Body of pancreas (tissue), 4 donors: ENCODE measurements around the gene RBM23. TPM values are rescaled to one million over a fixed set of nuclear protein-coding genes. Genes with fewer than 3 reads are reported as not detected.
"Not testable (repeated sequence)": the region's sequence is repeated elsewhere in the genome, so short reads cannot be mapped to it uniquely, and the experiment has no call there.

Experiments used
- ATAC-seq: fragments of 150-250 bp; one replicate; pipeline ENCODE4 v1.9.1; 2016
- DNase-seq, 4 donors: peaks; one replicate each; pipeline ENCODE4 v3.0.0-alpha.2; 2019
- H3K27ac ChIP-seq, 4 donors: fragments of 200-600 bp; sonication (generic); 1 replicate in 3 of 4; 2 replicates in 1 of 4; pipeline versions ENCODE4 v1.5.1 to v1.6.1; 2016 to 2019; ENCODE audit warnings: mild to moderate bottlenecking in 1 of 4, mixed read lengths in 1 of 4, moderate library complexity in 1 of 4
- H3K27me3 ChIP-seq, 2 donors: fragments of 200-600 bp; sonication (generic); one replicate each; pipeline ENCODE4 v1.6.0; 2016; ENCODE audit warnings: mild to moderate bottlenecking in 1 of 2
- H3K36me3 ChIP-seq, 2 donors: fragments of 200-600 bp; sonication (generic); replicated peaks in 1 of 2; 2 replicates each; pipeline ENCODE4 v1.5.1; 2016; ENCODE audit warnings: low read depth in 2 of 2; ENCODE audit not compliant: insufficient read depth in 1 of 2
- H3K4me1 ChIP-seq: fragments of 200-600 bp; sonication (generic); one replicate; pipeline ENCODE4 v1.6.0; 2016
- H3K4me3 ChIP-seq, 2 donors: fragments of 200-600 bp; sonication (generic); 1 replicate in 1 of 2; 2 replicates in 1 of 2; pipeline ENCODE4 v1.5.1; 2016 to 2019
- H3K9me3 ChIP-seq, 3 donors: fragments of 200-600 bp; sonication (generic); 1 replicate in 2 of 3; 2 replicates in 1 of 3; pipeline ENCODE4 v1.5.1; 2016
- POLR2A ChIP-seq, 3 donors: fragments of 450-650 bp; IDR thresholded peaks; one replicate each; pipeline ENCODE4 v1.6.1; 2016; ENCODE audit warnings: antibody characterized with exemption in 3 of 3, mild to moderate bottlenecking in 2 of 3
- WGBS, 2 donors: methylation state at CpG; one replicate each; pipeline ENCODE4 v1.1.5; 2017; 5-methylcytosine and 5-hydroxymethylcytosine counted together
- intact Hi-C: fragments of 100-400 bp; cut with DNase I; formaldehyde crosslinking; loops from one replicate; pipeline ENCODE4 v1.15.1; 2023
- total RNA-seq, 2 donors: library from RNA; depleted of rRNA; stranded (reverse); fragments of >200 nt; gene quantifications; one replicate each; pipeline ENCODE4 v1.1.0, GENCODE V29; 2016
- TF ChIP-seq, protein P1 (sequence below), 7 experiments: fragments of 450-650 bp in 4 of 7; fragments of 200-600 bp in 3 of 7; sonication (generic) in 3 of 7; IDR thresholded peaks; one replicate each; pipeline ENCODE4 v1.5.1; 2016 to 2019; ENCODE audit warnings: antibody characterized with exemption in 7 of 7

The RBM23 gene
- total RNA-seq, 2 donors from 2014 or later: 39.4 to 219 TPM

- ATAC-seq (no peak), DNase-seq (no peak)
- H3K4me3 ChIP-seq: peak overlapping the region in 1 of 2 donors; percentile 47
- H3K9me3 ChIP-seq: no peaks in the 10 kb centered on the region
- TF ChIP-seq, protein P1, sequence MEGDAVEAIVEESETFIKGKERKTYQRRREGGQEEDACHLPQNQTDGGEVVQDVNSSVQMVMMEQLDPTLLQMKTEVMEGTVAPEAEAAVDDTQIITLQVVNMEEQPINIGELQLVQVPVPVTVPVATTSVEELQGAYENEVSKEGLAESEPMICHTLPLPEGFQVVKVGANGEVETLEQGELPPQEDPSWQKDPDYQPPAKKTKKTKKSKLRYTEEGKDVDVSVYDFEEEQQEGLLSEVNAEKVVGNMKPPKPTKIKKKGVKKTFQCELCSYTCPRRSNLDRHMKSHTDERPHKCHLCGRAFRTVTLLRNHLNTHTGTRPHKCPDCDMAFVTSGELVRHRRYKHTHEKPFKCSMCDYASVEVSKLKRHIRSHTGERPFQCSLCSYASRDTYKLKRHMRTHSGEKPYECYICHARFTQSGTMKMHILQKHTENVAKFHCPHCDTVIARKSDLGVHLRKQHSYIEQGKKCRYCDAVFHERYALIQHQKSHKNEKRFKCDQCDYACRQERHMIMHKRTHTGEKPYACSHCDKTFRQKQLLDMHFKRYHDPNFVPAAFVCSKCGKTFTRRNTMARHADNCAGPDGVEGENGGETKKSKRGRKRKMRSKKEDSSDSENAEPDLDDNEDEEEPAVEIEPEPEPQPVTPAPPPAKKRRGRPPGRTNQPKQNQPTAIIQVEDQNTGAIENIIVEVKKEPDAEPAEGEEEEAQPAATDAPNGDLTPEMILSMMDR (IDR thresholded peaks at IDR 0.05): no peak
- no peak for TF ChIP-seq POLR2A (IDR thresholded peaks at IDR 0.05)
- WGBS, 2 donors: 6 to 13% methylated on average over 19 of the region's 19 CpGs
- H3K4me1 ChIP-seq: peaks cover 16% of the 10 kb centered on the region
- H3K27me3 ChIP-seq: no peaks in the 10 kb centered on the region
- H3K36me3 ChIP-seq: no peaks in the 10 kb centered on the region
- intact Hi-C loops: no loop called here
- H3K27ac ChIP-seq: peak overlapping the region; percentile 77 to 95 (median 90)
These were observed 37.0 kb upstream of the RBM23 start for GRCh38 chr14:22955702-22956569.

DNA sequence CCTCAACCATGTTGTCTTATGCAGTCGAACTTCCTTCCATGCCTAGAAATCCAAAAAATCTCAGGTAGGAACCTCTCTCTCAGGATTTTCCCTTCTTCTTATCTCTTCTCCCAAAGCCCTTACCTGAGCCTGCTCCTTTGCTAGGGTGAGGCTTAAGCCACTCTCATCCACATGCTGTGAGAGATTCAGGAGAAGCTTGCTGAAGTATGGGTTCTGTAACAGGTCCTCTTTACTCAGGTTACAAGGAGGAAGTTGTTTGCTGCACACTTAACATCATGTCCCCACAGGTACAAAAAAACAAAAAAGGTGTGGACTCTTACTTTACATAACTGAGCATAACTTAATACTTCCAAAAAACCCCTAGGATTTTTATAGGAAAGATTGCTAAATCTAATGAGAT is 33.5 kb upstream of the RBM23 start:
- Histone ChIP-seq H3K4me3 (no peak overlapping the region), H3K36me3 (peaks cover 0 to 6% of the 10 kb centered on the region in 2 donors), H3K9me3 (no peaks in the 10 kb centered on the region), H3K4me1 (peaks cover 13% of the 10 kb centered on the region), H3K27me3 (no peaks in the 10 kb centered on the region), H3K27ac (no peak overlapping the region)
- ATAC-seq (no peak), DNase-seq (no peak)
- WGBS, 2 donors: 89 to 94% methylated on average over 1 of the region's 1 CpG
- TF ChIP-seq POLR2A (IDR thresholded peaks at IDR 0.05): no peak
- TF ChIP-seq, protein P1 (IDR thresholded peaks at IDR 0.05): no peak
- intact Hi-C loops: no loop called here

DNA sequence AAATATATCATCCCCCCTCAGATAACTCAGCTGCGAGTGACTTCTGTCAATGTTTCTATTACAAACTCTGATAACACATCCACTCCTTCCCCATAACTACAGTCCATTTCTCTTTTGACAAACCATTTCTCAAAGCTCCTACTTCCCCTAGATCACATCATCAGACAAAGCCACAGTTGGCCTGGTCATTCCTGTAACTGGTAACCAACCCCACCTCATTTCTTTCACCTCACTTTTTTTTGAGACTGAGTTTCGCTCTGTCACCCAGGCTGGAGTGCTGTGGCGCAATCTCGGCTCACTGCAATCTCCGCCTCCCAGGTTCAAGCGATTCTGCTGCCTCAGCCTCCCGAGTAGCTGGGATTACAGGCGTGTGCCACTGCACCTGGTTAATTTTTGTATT is 32.8 kb upstream of the RBM23 start:
- WGBS, 2 donors: 69 to 87% methylated on average over 8 of the region's 8 CpGs
- DNase-seq, ATAC-seq, intact Hi-C loops, H3K27me3 ChIP-seq, H3K27ac ChIP-seq, H3K9me3 ChIP-seq, H3K4me3 ChIP-seq: not testable (repeated sequence)
- Histone ChIP-seq H3K4me1 (peaks cover 10% of the 10 kb centered on the region), H3K36me3 (peaks cover 0 to 12% of the 10 kb centered on the region in 2 donors)

DNA sequence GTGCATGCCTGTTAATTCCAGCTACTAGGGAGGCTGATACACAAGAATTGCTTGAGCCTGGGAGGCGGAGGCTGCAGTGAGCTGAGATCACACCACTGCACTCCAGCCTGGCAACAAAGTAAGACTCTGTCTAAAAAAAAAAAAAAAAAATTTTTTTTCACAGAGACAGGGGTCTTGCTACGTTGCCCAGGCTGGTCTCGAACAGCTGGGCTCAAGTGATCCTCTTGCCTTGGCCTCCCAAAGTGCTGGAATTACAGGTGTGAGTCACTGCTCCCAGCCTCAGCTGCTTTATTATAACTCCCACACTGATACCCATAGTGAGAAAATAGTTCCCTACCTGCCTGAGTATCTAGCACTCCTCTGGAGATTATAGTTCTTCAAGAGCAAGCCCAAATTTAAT is 26.7 kb upstream of the RBM23 start:
- intact Hi-C loops: no loop called here
- WGBS, 2 donors: 92 to 100% methylated on average over 3 of the region's 3 CpGs
- TF ChIP-seq, protein P1 (IDR thresholded peaks at IDR 0.05): no peak
- TF ChIP-seq POLR2A (IDR thresholded peaks at IDR 0.05): no peak
- H3K4me1 ChIP-seq: no peaks in the 10 kb centered on the region
- ATAC-seq (no peak), DNase-seq (no peak)
- H3K27ac ChIP-seq: no peak overlapping the region
- no peak overlapping the region for H3K4me3 ChIP-seq
- H3K27me3 ChIP-seq: no peaks in the 10 kb centered on the region
- H3K36me3 ChIP-seq: peaks cover 0 to 14% of the 10 kb centered on the region in 2 donors
- H3K9me3 ChIP-seq: no peaks in the 10 kb centered on the region

DNA sequence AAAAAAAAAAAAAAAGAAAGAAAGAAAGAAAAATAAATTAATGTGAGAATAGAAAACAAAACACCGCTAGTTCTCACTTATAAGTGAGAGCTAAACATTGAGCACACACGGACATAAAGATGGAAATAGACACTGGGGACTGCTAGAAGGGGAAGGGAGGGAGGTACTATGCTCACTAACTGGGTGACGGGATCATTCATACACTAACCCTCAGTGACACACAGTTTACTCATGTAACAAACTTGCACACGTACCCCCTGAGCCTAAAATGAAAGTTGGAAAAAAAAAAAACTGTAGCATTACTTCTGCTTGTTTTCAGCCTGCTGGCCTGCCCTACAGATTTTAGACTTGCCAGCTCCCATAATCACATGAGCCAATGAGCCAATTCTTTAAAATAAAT is 20.7 kb upstream of the RBM23 start:
- WGBS, 2 donors: 88 to 96% methylated on average over 4 of the region's 4 CpGs
- intact Hi-C loops: no loop called here
- no peak for TF ChIP-seq POLR2A (IDR thresholded peaks at IDR 0.05)
- TF ChIP-seq, protein P1 (IDR thresholded peaks at IDR 0.05): no peak
- no peaks in the 10 kb centered on the region for H3K36me3 ChIP-seq
- no peaks in the 10 kb centered on the region for H3K4me1 ChIP-seq
- no peaks in the 10 kb centered on the region for H3K27me3 ChIP-seq
- H3K27ac ChIP-seq: no peak overlapping the region
- no peak overlapping the region for H3K4me3 ChIP-seq
- no peaks in the 10 kb centered on the region for H3K9me3 ChIP-seq
- ATAC-seq (no peak), DNase-seq (no peak)
